NCI-H82 (cell line): ENCODE results near the gene TFE3.
A peak's percentile ranks its signal among the peaks of the same experiment; 100 is the strongest.

Experiments used
- DNase-seq: peaks from one replicate; lab custom pipeline; 2025; lab: John Stamatoyannopoulos, UW

Gene TFE3, protein sequence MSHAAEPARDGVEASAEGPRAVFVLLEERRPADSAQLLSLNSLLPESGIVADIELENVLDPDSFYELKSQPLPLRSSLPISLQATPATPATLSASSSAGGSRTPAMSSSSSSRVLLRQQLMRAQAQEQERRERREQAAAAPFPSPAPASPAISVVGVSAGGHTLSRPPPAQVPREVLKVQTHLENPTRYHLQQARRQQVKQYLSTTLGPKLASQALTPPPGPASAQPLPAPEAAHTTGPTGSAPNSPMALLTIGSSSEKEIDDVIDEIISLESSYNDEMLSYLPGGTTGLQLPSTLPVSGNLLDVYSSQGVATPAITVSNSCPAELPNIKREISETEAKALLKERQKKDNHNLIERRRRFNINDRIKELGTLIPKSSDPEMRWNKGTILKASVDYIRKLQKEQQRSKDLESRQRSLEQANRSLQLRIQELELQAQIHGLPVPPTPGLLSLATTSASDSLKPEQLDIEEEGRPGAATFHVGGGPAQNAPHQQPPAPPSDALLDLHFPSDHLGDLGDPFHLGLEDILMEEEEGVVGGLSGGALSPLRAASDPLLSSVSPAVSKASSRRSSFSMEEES

GRCh38 chrX:49043220-49043986, at the start of gene TFE3:
TFE3 (minus strand) TSS chrX:49043357; CDS start chrX:49043226, 131 bp downstream.
- DNase-seq, result peak; percentile 100

GRCh38 chrX:49089553-49089952, 46.4 kb upstream of the TFE3 start:
- no peak for DNase-seq

GRCh38 chrX:49082271-49082871, 39.2 kb upstream of the TFE3 start:
- no peak for DNase-seq

DNA sequence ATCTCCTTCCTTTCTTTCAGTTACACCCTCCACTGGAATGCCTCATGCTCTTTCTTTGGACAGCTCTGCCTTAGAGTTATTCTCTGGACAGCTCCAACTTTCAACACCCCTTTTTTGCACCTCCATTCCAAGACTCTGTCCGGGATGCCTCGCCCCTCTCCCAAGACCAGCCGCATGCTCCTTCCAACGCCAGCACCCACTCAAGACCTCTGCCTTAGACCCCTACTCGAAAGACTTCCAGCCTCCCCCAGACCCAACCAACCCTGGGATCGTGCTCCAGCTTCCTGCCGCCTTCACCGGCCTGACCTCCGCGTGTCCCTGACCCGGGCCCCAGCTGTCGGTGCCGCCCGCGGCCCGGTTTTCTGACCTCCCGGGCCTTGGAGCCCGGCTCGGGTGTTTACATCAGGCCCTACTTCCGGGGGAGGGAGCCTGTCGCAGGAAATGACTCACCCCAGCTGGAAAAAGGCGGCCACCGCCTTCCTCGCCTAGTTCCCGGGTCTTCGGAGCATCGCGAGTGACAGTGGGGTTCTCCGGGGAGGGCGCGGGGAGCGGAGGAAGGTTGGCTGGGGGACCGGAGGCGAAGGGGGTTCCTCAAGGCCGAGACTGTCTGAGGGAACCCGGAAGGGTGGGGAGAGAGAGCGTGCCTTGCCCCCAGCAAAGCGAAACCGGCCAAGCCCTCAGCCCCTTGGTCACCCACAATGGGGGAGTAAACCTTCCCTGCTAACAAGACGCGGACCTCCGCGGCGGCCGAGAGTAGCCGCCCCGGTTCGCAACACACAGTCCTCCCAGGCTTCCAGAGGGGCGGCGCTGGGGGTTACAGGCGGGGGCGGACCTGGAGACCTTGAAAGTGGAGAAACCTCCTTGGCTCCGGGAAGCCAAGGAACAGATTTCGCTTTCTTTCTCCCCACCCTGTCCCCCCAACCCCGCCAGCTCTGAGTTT, 36.6 kb upstream of the TFE3 start, which contains the start of gene WDR45:
WDR45 (minus strand) TSS at position 399 of the 940 bp plus-strand sequence. CDS start 1,792 bp downstream, outside the sequence.
- peak; percentile 57 for DNase-seq

DNA sequence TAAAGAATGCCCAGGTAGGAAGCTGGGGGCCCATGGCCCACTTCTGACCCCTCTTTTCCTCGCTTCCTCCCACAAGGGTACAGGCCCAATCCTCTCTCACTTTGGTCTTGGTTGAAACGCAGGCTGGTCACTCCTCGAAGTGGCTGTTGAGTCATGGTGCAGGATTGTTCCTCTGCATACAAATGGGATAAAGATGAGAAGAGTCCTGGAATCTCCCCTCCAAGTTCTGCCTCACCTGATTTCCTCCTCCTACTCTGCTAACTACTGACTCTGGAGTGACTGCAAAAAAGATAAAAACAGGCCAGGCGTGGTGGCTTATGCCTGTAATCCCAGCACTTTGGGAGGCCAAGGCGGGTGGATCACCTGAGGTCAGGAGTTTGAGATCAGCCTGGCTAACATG, 34.8 kb upstream of the TFE3 start:
- DNase-seq, result no peak

DNA sequence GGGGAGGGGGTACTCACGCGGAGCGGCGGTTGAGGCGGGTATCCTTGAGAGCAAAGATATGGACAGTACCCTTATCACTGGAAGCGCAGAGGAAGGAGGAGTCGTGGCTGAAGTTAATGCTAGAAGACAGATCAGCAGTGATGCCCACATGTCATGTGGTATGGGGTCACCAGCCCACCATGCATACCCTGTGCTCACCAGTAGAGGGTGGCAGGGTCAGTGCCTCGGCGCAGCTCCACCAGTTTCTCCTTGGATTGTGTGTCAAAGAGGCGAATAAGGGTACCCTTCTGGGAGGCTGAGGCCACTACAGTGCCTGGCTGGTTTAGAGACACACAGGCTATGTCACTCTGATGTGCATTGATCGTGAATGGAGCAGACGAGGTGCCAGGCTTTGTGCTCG, 32.2 kb upstream of the TFE3 start:
- DNase-seq, result peak; percentile 8

GRCh38 chrX:49073601-49074575, 30.7 kb upstream of the TFE3 start, which contains the start of gene PRAF2:
PRAF2 (minus strand) TSS chrX:49074002; CDS start chrX:49073987, 15 bp downstream.
- peak; percentile 96 for DNase-seq

DNA sequence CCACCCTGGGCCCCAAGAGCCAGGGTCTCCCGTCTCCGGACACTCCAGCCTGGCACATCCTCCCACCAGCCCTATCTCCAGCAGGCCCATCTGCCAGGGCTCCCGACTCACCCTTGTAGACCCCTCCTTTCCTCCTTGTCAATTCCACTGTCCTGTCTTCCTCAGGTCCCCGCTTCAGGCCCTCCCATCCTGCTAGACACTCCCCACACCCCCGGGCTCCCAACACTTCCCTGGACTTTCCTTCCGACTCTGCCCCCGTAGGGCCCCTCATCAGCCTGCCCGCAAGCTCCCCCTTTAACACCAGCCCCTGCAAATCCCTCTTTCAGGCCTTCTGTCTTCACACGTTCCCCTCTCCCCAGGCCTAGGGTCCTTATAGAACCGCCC, 29.5 kb upstream of the TFE3 start:
- DNase-seq, result peak; percentile 22

DNA sequence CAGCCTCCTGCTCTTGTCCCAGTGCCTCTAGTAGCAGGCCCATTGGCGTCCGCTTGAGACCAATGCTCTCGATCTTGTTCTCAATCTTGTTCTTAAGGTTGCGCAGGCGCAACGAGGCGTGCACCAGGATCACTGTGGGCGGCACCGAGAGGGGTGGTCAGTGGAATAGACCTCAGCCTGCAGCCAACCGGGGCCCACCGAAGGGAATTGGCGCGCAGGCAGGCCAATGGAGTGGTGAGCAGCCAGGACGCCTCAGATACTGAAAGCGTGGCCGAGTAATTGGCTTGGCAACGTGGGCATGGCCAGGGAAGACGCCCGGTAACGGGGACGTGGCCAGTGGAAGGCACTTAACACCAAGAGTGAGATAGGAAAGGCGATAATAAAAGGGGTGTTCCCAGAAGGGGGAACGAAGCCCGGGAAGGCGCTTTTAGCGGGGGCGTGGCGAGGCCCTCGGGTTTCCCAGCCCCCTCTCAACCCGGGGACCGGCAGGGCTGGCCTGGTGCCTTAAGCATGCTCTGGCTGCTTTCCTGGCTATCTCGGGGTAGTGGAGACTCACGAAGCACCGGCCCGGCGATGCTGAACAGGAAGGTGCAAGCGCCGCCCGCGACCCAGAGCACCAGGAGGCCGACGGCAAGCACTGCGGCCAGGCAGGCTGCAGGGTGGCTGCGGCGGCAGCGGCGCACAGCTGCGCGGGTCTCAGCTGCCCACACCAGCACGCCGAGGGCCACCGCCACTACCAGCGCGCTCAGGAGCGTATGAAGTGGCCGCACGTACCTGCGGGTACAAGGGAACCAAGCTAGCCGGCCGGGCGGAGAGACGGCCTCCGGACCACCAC, 28.9 kb upstream of the TFE3 start:
- peak; percentile 14 for DNase-seq

- no peak for DNase-seq
These were observed 27.8 kb upstream of the TFE3 start for GRCh38 chrX:49070988-49071387.

- no peak for DNase-seq
These were observed 25.9 kb upstream of the TFE3 start for GRCh38 chrX:49069038-49069437.

DNA sequence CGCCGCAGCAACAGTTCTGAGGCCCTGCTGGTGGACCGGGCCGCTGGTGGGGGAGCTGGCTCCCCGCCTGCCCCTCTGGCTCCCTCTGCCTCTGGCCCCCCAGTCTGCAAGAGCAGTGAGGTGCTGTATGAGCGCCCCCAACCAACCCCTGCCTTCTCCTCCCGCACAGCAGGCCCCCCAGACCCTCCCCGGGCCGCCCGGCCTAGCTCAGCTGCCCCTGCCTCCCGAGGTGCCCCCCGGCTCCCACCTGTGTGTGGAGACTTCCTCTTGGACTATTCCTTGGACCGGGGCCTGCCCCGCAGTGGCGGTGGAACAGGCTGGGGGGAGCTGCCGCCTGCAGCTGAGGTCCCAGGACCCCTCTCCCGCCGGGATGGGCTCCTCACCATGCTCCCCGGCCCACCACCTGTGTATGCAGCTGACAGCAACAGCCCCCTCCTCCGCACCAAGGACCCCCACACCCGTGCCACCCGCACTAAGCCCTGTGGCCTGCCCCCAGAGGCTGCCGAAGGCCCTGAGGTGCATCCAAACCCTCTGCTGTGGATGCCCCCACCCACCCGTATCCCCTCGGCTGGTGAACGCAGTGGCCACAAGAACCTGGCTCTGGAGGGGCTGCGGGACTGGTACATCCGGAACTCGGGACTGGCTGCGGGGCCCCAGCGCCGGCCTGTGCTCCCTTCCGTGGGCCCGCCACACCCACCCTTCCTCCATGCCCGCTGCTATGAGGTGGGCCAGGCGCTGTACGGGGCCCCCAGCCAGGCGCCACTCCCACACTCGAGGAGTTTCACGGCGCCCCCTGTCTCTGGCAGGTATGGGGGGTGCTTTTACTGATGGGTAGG, 24.3 kb upstream of the TFE3 start:
- no peak for DNase-seq

GRCh38 chrX:49066690-49067089, 23.5 kb upstream of the TFE3 start:
- DNase-seq, result peak; percentile 19

DNA sequence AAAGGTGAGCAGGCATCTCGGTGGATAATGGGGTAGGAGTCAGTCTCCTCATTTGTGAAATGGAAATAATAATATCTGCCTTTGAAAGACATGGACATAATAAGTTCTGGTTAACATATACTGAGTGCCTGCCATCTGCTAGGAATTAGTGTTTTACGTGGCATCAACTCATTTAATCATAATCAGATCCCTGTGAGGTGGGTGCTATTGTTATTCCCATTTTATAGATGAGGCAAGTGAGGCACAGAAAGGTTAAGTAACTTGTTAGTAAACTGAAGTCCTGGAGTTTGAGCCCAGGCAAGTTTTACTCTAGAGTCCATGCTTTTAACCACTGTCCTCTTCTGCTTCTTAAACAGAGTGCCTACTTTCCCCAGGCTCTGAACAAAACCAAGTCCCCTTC, 23.1 kb upstream of the TFE3 start:
- no peak for DNase-seq

- no peak for DNase-seq
These were observed 21.6 kb upstream of the TFE3 start for GRCh38 chrX:49064735-49065134.

GRCh38 chrX:49064303-49064702, 21.1 kb upstream of the TFE3 start:
- no peak for DNase-seq

- DNase-seq, result no peak
These were observed 20.6 kb upstream of the TFE3 start for GRCh38 chrX:49063715-49064114.

- no peak for DNase-seq
These were observed 18.8 kb upstream of the TFE3 start for GRCh38 chrX:49061916-49062315.
